GM12878 (cell line): ENCODE results near the gene NRIP3. TPM values are rescaled to one million over a fixed set of nuclear protein-coding genes. Genes with fewer than 3 reads are reported as not detected.

Source experiments
- ATAC-seq: fragments of 200-7000 bp; cut with Tn5 transposase; 3 replicates; pipeline ENCODE4 v1.9.1; 2020; ENCODE audit warnings: mild to moderate bottlenecking, moderate library complexity
- BruUV-seq: library from RNA; stranded (reverse); fragments of 400-500 nt; replicated peaks from 2 replicates; lab custom pipeline; 2021; lab: Mats Ljungman, UMichigan
- CTCF ChIA-PET: fragments of 300-600 bp; sonication (Branson Sonifier 250); formaldehyde crosslinking; extraction: SDS; loops from one replicate; lab custom pipeline; 2021; ENCODE audit warnings: inconsistent platforms; lab: Yijun Ruan, JAX
- POLR2A ChIA-PET: fragments of 350-600 bp; formaldehyde crosslinking; extraction: SDS; loops from one replicate; lab custom pipeline; 2021; ENCODE audit warnings: inconsistent platforms; lab: Charles Lee
- RAD21 ChIA-PET: fragments of 300-600 bp; sonication (Branson Sonifier 250); formaldehyde crosslinking; loops from one replicate; lab custom pipeline; 2023; ENCODE audit warnings: antibody characterized with exemption; ENCODE audit not compliant: unreplicated experiment; lab: Charles Lee
- SMC1A ChIA-PET: fragments of 300-600 bp; sonication (Branson Sonifier 250); formaldehyde crosslinking; loops from one replicate; lab custom pipeline; 2023; ENCODE audit not compliant: unreplicated experiment, uncharacterized antibody; lab: Charles Lee
- DNase-seq: peaks from one replicate; pipeline ENCODE4 v3.0.0-alpha.2; 2011; ENCODE audit warnings: low read depth, low spot score
- FAIRE-seq: peaks from 3 replicates; lab custom pipeline; 2011; peaks lifted over from hg19 to GRCh38; lab: Jason Lieb, UNC
- H2AFZ ChIP-seq: 2 replicates; pipeline ENCODE4 v1.6.0; 2011; ENCODE audit warnings: low read depth, low read length, control low read depth; ENCODE audit not compliant: control insufficient read depth
- H3K27ac ChIP-seq: 2 replicates; pipeline ENCODE4 v1.5.1; 2011; ENCODE audit warnings: control low read depth; ENCODE audit not compliant: control insufficient read depth, insufficient read depth
- H3K27me3 ChIP-seq, 2 experiments: replicated peaks in 1 of 2; 2 replicates each; pipeline versions ENCODE4 v1.6.0 to v1.6.1; 2011; ENCODE audit warnings: low read length in 1 of 2; ENCODE audit not compliant: control insufficient read depth in 2 of 2, insufficient read depth in 2 of 2
- H3K36me3 ChIP-seq, 2 experiments: 2 replicates each; pipeline ENCODE4 v1.5.1; 2011; ENCODE audit warnings: low read length in 1 of 2; ENCODE audit not compliant: control insufficient read depth in 2 of 2, insufficient read depth in 2 of 2
- H3K4me1 ChIP-seq: 2 replicates; pipeline ENCODE4 v1.6.1; 2011; ENCODE audit warnings: mild to moderate bottlenecking, low read length, moderate library complexity, mixed read lengths; ENCODE audit not compliant: control insufficient read depth, insufficient read depth
- H3K4me2 ChIP-seq: 2 replicates; pipeline ENCODE4 v1.6.0; 2011; ENCODE audit warnings: control low read depth; ENCODE audit not compliant: control insufficient read depth, insufficient read depth
- H3K4me3 ChIP-seq: fragments of 200-600 bp; sonication (generic); 2 replicates; pipeline ENCODE4 v1.5.1; 2016
- H3K79me2 ChIP-seq: 2 replicates; pipeline ENCODE4 v1.6.0; 2011; ENCODE audit warnings: low read length; ENCODE audit not compliant: control insufficient read depth, insufficient read depth
- H3K9ac ChIP-seq: 2 replicates; pipeline ENCODE4 v1.8.0; 2011; ENCODE audit warnings: low read length, control low read depth, mixed read lengths; ENCODE audit not compliant: control insufficient read depth, insufficient read depth
- H3K9me3 ChIP-seq: replicated peaks from 3 replicates; pipeline ENCODE4 v1.5.1; 2011; ENCODE audit warnings: mild to moderate bottlenecking, low read length; ENCODE audit not compliant: control insufficient read depth, insufficient read depth
- H4K20me1 ChIP-seq: 2 replicates; pipeline ENCODE4 v1.6.0; 2011; ENCODE audit not compliant: control insufficient read depth, insufficient read depth
- IKZF2 ChIP-seq, 2 experiments: fragments of 450-650 bp; IDR thresholded peaks; 2 replicates each; pipeline ENCODE4 v1.6.1; 2017; ENCODE audit warnings: mild to moderate bottlenecking in 2 of 2, moderate library complexity in 2 of 2
- MTA2 ChIP-seq: fragments of 450-650 bp; IDR thresholded peaks from 2 replicates; pipeline ENCODE4 v1.6.1; 2016; ENCODE audit warnings: low read depth, mild to moderate bottlenecking, moderate library complexity
- NR2F1 ChIP-seq: fragments of 450-650 bp; conservative IDR thresholded peaks from 2 replicates; pipeline ENCODE4 v1.6.1; 2017; ENCODE audit warnings: mild to moderate bottlenecking
- RB1 ChIP-seq: fragments of 450-650 bp; formaldehyde crosslinking; IDR thresholded peaks from 2 replicates; pipeline ENCODE4 v1.6.1; 2017; ENCODE audit warnings: mild to moderate bottlenecking, borderline replicate concordance
- RUNX3 ChIP-seq: IDR thresholded peaks from 2 replicates; pipeline ENCODE4 v1.6.1; 2012; ENCODE audit warnings: low read length, inconsistent platforms
- YY1 ChIP-seq: IDR thresholded peaks from 2 replicates; pipeline ENCODE4 v1.6.1; 2011; ENCODE audit warnings: low read depth, mild to moderate bottlenecking, low read length
- WGBS: methylation state at CpG from one replicate; pipeline ENCODE4 v1.1.6; 2016; ENCODE audit warnings: low lambda C conversion rate; ENCODE audit not compliant: insufficient replicate concordance, insufficient coverage; ENCODE audit errors: missing lambda C conversion rate; 5-methylcytosine and 5-hydroxymethylcytosine counted together
- in situ Hi-C: fragments of 300-500 bp; cut with MboI; formaldehyde crosslinking; loops from 9 replicates; pipeline ENCODE4 v1.14.3; 2018; ENCODE audit warnings: mixed read lengths
- intact Hi-C: fragments of 100-400 bp; cut with micrococcal nuclease; formaldehyde crosslinking; loops from one replicate; pipeline ENCODE4 v1.14.2; 2022; ENCODE audit not compliant: unreplicated experiment
- polyA plus RNA-seq, 11 experiments: library from polyadenylated mRNA; depleted of rRNA in 4 of 11; unstranded in 6 of 11; stranded (reverse) in 5 of 11; fragments of >200 nt; fragmentation: Nextera tagmentation in 4 of 11; fragmentation: Illumina TruSeq in 1 of 11; extraction: Ambion mirVana in 4 of 11; extraction: Trizol in 1 of 11; gene quantifications; 1 replicate in 1 of 11; 2 replicates in 10 of 11; pipeline versions ENCODE4 v1.2.1 to v1.2.3, GENCODE V29; 2011 to 2016; ENCODE audit warnings: inconsistent platforms in 2 of 11, missing spikeins in 2 of 11, low read depth in 1 of 11
- total RNA-seq, 4 experiments: library from RNA; depleted of rRNA in 3 of 4; stranded (reverse); fragments of >200 nt in 3 of 4; fragmentation: Illumina TruSeq in 1 of 4; extraction: Trizol in 1 of 4; gene quantifications; 2 replicates each; pipeline versions ENCODE4 v1.2.1 to v1.2.3, GENCODE V29; 2013 to 2021
- TF ChIP-seq, protein P1 (sequence below): fragments of 450-650 bp; IDR thresholded peaks from 2 replicates; pipeline ENCODE4 v1.6.1; 2016; ENCODE audit warnings: mild to moderate bottlenecking

Gene NRIP3
- total and polyA plus RNA-seq, 10 of the 15 experiments (the other 5 are each of a cell fraction or from before 2014, with no cell fraction given): under 0.01 to 0.25 (median 0.09) TPM; not detected in 7

DNA sequence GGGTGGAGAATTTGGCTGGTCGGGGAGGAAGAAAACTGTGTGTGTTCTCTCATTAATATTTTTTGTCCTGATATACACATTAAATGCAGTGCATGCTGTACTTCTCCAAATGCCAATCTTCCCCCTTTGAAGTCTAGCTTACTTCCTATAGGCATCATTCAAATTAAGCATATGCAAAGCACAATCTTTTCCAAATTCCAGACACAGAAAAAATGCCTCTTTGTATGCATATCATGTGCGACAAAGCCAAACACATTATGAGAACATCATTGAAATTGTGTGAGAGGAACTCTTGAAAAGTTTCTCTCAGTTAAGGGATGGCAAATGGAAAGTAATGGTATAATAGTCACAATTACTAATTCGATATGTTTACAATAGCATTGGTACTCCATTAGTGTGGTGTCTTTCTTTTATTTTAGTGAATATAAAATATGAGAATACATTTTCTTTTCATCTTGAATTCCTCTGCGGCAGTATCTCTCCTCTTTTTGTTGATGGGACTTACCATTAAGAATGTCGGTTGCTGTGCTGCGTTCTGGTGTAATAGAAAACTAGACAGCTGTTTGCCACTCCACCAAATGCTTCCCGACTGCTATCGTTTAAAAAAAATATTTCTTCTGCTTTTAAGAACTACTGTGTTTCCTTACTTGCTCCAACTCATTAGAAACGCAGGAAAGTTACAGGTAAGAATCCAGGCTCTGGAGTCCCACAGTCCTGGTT is 19.3 kb upstream of the NRIP3 start:
- H3K27ac ChIP-seq: no peak overlapping the region
- no peak for FAIRE-seq
- H4K20me1 ChIP-seq: no peaks in the 10 kb centered on the region
- WGBS: 54% methylated on average over 9 of the region's 9 CpGs
- ChIA-PET CTCF (interaction anchor here (0.6 to 2.3 kb wide), 5 partner anchors 8 to 115 kb away, joined by 3 to 12 read pairs (median 7); no protein-coding TSS in a partner anchor), POLR2A (no interaction called here), RAD21 (no interaction called here), SMC1A (interaction anchor here (0.7 to 3.6 kb wide), 3 partner anchors 8 to 109 kb away, joined by 3 to 19 read pairs (median 3); no protein-coding TSS in a partner anchor)
- intact Hi-C loops (no loop called here), in situ Hi-C loops (no loop called here)
- H3K36me3 ChIP-seq: no peaks in the 10 kb centered on the region; a peak in 1 of 4 replicates
- TF ChIP-seq MTA2 (no peak), NR2F1 (no peak), YY1 (no peak), RB1 (no peak), RUNX3 (no peak), IKZF2 (IDR thresholded peaks at IDR 0.05) (no peak)
- TF ChIP-seq, protein P1, sequence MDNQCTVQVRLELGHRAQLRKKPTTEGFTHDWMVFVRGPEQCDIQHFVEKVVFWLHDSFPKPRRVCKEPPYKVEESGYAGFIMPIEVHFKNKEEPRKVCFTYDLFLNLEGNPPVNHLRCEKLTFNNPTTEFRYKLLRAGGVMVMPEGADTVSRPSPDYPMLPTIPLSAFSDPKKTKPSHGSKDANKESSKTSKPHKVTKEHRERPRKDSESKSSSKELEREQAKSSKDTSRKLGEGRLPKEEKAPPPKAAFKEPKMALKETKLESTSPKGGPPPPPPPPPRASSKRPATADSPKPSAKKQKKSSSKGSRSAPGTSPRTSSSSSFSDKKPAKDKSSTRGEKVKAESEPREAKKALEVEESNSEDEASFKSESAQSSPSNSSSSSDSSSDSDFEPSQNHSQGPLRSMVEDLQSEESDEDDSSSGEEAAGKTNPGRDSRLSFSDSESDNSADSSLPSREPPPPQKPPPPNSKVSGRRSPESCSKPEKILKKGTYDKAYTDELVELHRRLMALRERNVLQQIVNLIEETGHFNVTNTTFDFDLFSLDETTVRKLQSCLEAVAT: no peak
- no peaks in the 10 kb centered on the region for H3K79me2 ChIP-seq
- DNase-seq: no peak
- H3K4me2 ChIP-seq: no peak overlapping the region
- no peak for ATAC-seq
- no peak overlapping the region for H3K9ac ChIP-seq
- H3K4me1 ChIP-seq: no peaks in the 10 kb centered on the region
- no peaks in the 10 kb centered on the region for H3K9me3 ChIP-seq
- no peak overlapping the region for H3K4me3 ChIP-seq
- BruUV-seq: no TSS peak
- H3K27me3 ChIP-seq: no peaks in the 10 kb centered on the region
- H2AFZ ChIP-seq: no peak overlapping the region
